B cell (primary cell): ENCODE results near the gene B9D1. TPM values are rescaled to one million over a fixed set of nuclear protein-coding genes. Genes with fewer than 3 reads are reported as not detected.

Experiments used
- ATAC-seq: fragments of 200-7000 bp; cut with Tn5 transposase; one replicate; pipeline ENCODE4 v1.10.0; 2021; ENCODE audit warnings: low read depth, mild to moderate bottlenecking, moderate number of reproducible peaks, moderate library complexity
- CTCF ChIA-PET: fragments of 350-600 bp; sonication (Branson Sonifier 250); formaldehyde crosslinking; loops from one replicate; lab custom pipeline; 2021; ENCODE audit warnings: antibody characterized with exemption, inconsistent platforms; lab: Charles Lee
- POLR2A ChIA-PET: fragments of 350-600 bp; sonication (Branson Sonifier 250); formaldehyde crosslinking; loops from one replicate; lab custom pipeline; 2021; ENCODE audit warnings: antibody characterized with exemption; lab: Charles Lee
- DNase-seq: peaks from one replicate; pipeline ENCODE4 v3.0.0; 2013
- H2AFZ ChIP-seq: 2 replicates; pipeline ENCODE4 v1.6.1; 2012; ENCODE audit warnings: mild to moderate bottlenecking, low read depth, low read length; ENCODE audit not compliant: insufficient read depth, poor library complexity, severe bottlenecking
- H3K27ac ChIP-seq, 2 donors: 1 replicate in 1 of 2; 2 replicates in 1 of 2; pipeline ENCODE4 v1.5.1; 2012 to 2013; ENCODE audit warnings: low read length in 2 of 2, mild to moderate bottlenecking in 2 of 2, moderate library complexity in 1 of 2
- H3K27me3 ChIP-seq, 4 experiments: fragments of 200-600 bp in 1 of 4; sonication (generic) in 1 of 4; replicated peaks in 1 of 4; 1 replicate in 2 of 4; 2 replicates in 2 of 4; pipeline versions ENCODE4 v1.6.1 to v1.7.0; 2013 to 2016; ENCODE audit warnings: low read length in 3 of 4, mild to moderate bottlenecking in 2 of 4, mixed read lengths in 1 of 4, moderate library complexity in 1 of 4; ENCODE audit not compliant: insufficient read depth in 4 of 4, control insufficient read depth in 3 of 4; ENCODE audit errors: control extremely low read depth in 1 of 4
- H3K36me3 ChIP-seq, 2 experiments: replicated peaks in 1 of 2; 1 replicate in 1 of 2; 2 replicates in 1 of 2; pipeline versions ENCODE4 v1.6.1 to v1.7.1; 2013; ENCODE audit warnings: low read length in 1 of 2; ENCODE audit not compliant: insufficient read depth in 2 of 2, control insufficient read depth in 1 of 2; ENCODE audit errors: control extremely low read depth in 1 of 2, extremely low read depth in 1 of 2
- H3K4me1 ChIP-seq, 2 donors: fragments of 200-600 bp in 1 of 2; sonication (generic) in 1 of 2; 1 replicate in 1 of 2; 2 replicates in 1 of 2; pipeline versions ENCODE4 v1.5.1 to v1.6.1; 2013 to 2017; ENCODE audit warnings: low read length in 2 of 2; ENCODE audit not compliant: control insufficient read depth in 2 of 2, insufficient read depth in 2 of 2
- H3K4me2 ChIP-seq: replicated peaks from 2 replicates; pipeline ENCODE3; 2012; ENCODE audit warnings: mild to moderate bottlenecking, low read depth, low read length; ENCODE audit not compliant: poor library complexity, severe bottlenecking
- H3K4me3 ChIP-seq, 5 experiments: fragments of 200-600 bp in 1 of 5; sonication (generic) in 1 of 5; 1 replicate in 3 of 5; 2 replicates in 2 of 5; pipeline versions ENCODE4 v1.5.1 to v1.7.0; 2011 to 2016; ENCODE audit warnings: low read length in 4 of 5, mild to moderate bottlenecking in 4 of 5, low read depth in 2 of 5, control low read depth in 1 of 5, moderate library complexity in 1 of 5; ENCODE audit not compliant: insufficient read depth in 1 of 5; ENCODE audit errors: control extremely low read depth in 1 of 5, extremely low read depth in 1 of 5
- H3K79me2 ChIP-seq: fragments of 200-600 bp; sonication (generic); one replicate; pipeline ENCODE4 v1.6.0; 2016; ENCODE audit warnings: low read length; ENCODE audit not compliant: control insufficient read depth, insufficient read depth
- H3K9ac ChIP-seq: fragments of 200-600 bp; sonication (generic); 2 replicates; pipeline ENCODE4 v1.6.1; 2017; ENCODE audit warnings: mild to moderate bottlenecking, low read length, moderate library complexity
- H3K9me3 ChIP-seq, 3 donors: one replicate each; pipeline versions ENCODE4 v1.6.1 to v1.7.1; 2013; ENCODE audit warnings: low read length in 2 of 3; ENCODE audit not compliant: control insufficient read depth in 2 of 3, insufficient read depth in 1 of 3; ENCODE audit errors: control extremely low read depth in 1 of 3
- H4K20me1 ChIP-seq: 2 replicates; pipeline ENCODE4 v1.6.0; 2012; ENCODE audit warnings: mild to moderate bottlenecking, low read length; ENCODE audit not compliant: insufficient read depth, control insufficient read depth, poor library complexity, severe bottlenecking
- H3K27ac Mint-ChIP-seq: one replicate; pipeline ENCODE4 v1.8.0; 2021; ENCODE audit warnings: mixed read lengths
- H3K27me3 Mint-ChIP-seq: one replicate; pipeline ENCODE4 v1.8.0; 2021; ENCODE audit warnings: mixed read lengths
- H3K4me1 Mint-ChIP-seq: one replicate; pipeline ENCODE4 v1.8.0; 2021; ENCODE audit warnings: mixed read lengths
- H3K4me3 Mint-ChIP-seq: one replicate; pipeline ENCODE4 v1.8.0; 2021; ENCODE audit warnings: mixed read lengths
- H3K9me3 Mint-ChIP-seq: one replicate; pipeline ENCODE4 v1.8.0; 2022; ENCODE audit warnings: mixed read lengths; ENCODE audit not compliant: insufficient read depth
- CTCF ChIP-seq: fragments of 200-600 bp; IDR thresholded peaks from one replicate; pipeline ENCODE4 v1.8.0; 2022; ENCODE audit warnings: antibody characterized with exemption, mild to moderate bottlenecking
- EZH2 ChIP-seq: IDR thresholded peaks from 2 replicates; pipeline ENCODE4 v1.6.1; 2012; ENCODE audit warnings: borderline replicate concordance, low read depth, mild to moderate bottlenecking, moderate library complexity, low read length; ENCODE audit not compliant: insufficient read depth, poor library complexity, severe bottlenecking
- WGBS: methylation state at CpG from one replicate; pipeline ENCODE4 v1.1.5; 2013; ENCODE audit warnings: missing lambda C conversion rate; ENCODE audit not compliant: insufficient coverage; 5-methylcytosine and 5-hydroxymethylcytosine counted together
- intact Hi-C: fragments of 100-400 bp; cut with micrococcal nuclease; formaldehyde crosslinking; loops from one replicate; pipeline ENCODE4 v1.10.0; 2022
- polyA plus RNA-seq: library from polyadenylated mRNA; depleted of rRNA; stranded (reverse); fragments of >200 nt; gene quantifications from 2 replicates; pipeline ENCODE4 v1.2.3, GENCODE V29; 2012
- total RNA-seq, 2 donors: library from RNA; stranded (reverse); fragments of 120-200 nt in 1 of 2; gene quantifications; 1 replicate in 1 of 2; 2 replicates in 1 of 2; pipeline versions ENCODE4 v1.2.3 to v1.2.4, GENCODE V29; 2013 to 2022

B9D1 gene
- total and polyA plus RNA-seq, 2 donors (not counting 1 experiment from before 2014, with no cell fraction given) = 2.5 to 6.9 TPM

GRCh38 chr17:19329839-19330238 lies 32.7 kb downstream of the B9D1 start:
- no peak overlapping the region for H3K9ac ChIP-seq
- H3K4me3 ChIP-seq = no peak overlapping the region
- no peaks in the 10 kb centered on the region for H3K4me1 ChIP-seq
- H3K9me3 Mint-ChIP-seq = peaks cover 3% of the 10 kb centered on the region
- ChIA-PET CTCF (interaction anchor here (1.0 kb wide), 1 partner anchor 9 kb away, joined by 7 read pairs; no protein-coding TSS in a partner anchor), POLR2A (no interaction called here)
- no peak overlapping the region for H3K27ac Mint-ChIP-seq
- 100% methylated on average over 1 of the region's 2 CpGs for WGBS
- no peak for TF ChIP-seq CTCF
- TF ChIP-seq EZH2 = no peak
- intact Hi-C loops = no loop called here
- DNase-seq (no peak), ATAC-seq (no peak)
- no peaks in the 10 kb centered on the region for H3K36me3 ChIP-seq
- no peaks in the 10 kb centered on the region for H4K20me1 ChIP-seq
- no peaks in the 10 kb centered on the region for H3K27me3 Mint-ChIP-seq
- no peaks in the 10 kb centered on the region for H3K27me3 ChIP-seq
- no peaks in the 10 kb centered on the region for H3K4me1 Mint-ChIP-seq
- no peaks in the 10 kb centered on the region for H3K79me2 ChIP-seq
- peaks cover 4 to 5% (median 5%) of the 10 kb centered on the region in 3 donors for H3K9me3 ChIP-seq
- H2AFZ ChIP-seq = no peak overlapping the region
- H3K4me2 ChIP-seq = no peak overlapping the region
- no peak overlapping the region for H3K4me3 Mint-ChIP-seq
- H3K27ac ChIP-seq = no peak overlapping the region

- H3K79me2 ChIP-seq = no peaks in the 10 kb centered on the region
- intact Hi-C loops = no loop called here
- H2AFZ ChIP-seq = no peak overlapping the region
- no peaks in the 10 kb centered on the region for H3K36me3 ChIP-seq
- WGBS = 90% methylated on average over 2 of the region's 2 CpGs
- no peak overlapping the region for H3K9ac ChIP-seq
- ChIA-PET CTCF (interaction anchor here (1.0 kb wide), 1 partner anchor 9 kb away, joined by 7 read pairs; no protein-coding TSS in a partner anchor), POLR2A (no interaction called here)
- no peak for TF ChIP-seq CTCF
- no peak for TF ChIP-seq EZH2
- no peak overlapping the region for H3K27ac ChIP-seq
- no peaks in the 10 kb centered on the region for H3K4me1 Mint-ChIP-seq
- H3K27me3 ChIP-seq = no peaks in the 10 kb centered on the region
- H3K9me3 Mint-ChIP-seq = peaks cover 3% of the 10 kb centered on the region
- no peak for ATAC-seq
- DNase-seq = no peak
- H4K20me1 ChIP-seq = no peaks in the 10 kb centered on the region
- peaks cover 4 to 5% (median 5%) of the 10 kb centered on the region in 3 donors for H3K9me3 ChIP-seq
- no peak overlapping the region for H3K4me3 ChIP-seq
- no peak overlapping the region for H3K27ac Mint-ChIP-seq
- no peak overlapping the region for H3K4me3 Mint-ChIP-seq
- H3K27me3 Mint-ChIP-seq = no peaks in the 10 kb centered on the region
- no peak overlapping the region for H3K4me2 ChIP-seq
- H3K4me1 ChIP-seq = no peaks in the 10 kb centered on the region
These were observed 33.4 kb downstream of the B9D1 start for GRCh38 chr17:19329136-19329535.
